GM13976 (cell line): ENCODE measurements around the gene DAB2.
"Not testable (repeated sequence)": the region's sequence is repeated elsewhere in the genome, so short reads cannot be mapped to it uniquely, and the experiment has no call there.

ENCODE experiments used
- DNase-seq: peaks from one replicate; pipeline ENCODE4 v3.0.0; 2012; ENCODE audit warnings: low spot score
- CTCF ChIP-seq: IDR thresholded peaks from 2 replicates; pipeline ENCODE4 v1.5.1; 2012; ENCODE audit warnings: borderline replicate concordance, mild to moderate bottlenecking; ENCODE audit not compliant: insufficient read depth; ENCODE audit errors: extremely low read depth, missing control alignments, control extremely low read depth
- in situ Hi-C: fragments of 300-500 bp; cut with MboI; formaldehyde crosslinking; loops from one replicate; pipeline ENCODE4 v1.12.0; 2022; ENCODE audit warnings: low sequenced_read_pairs, mixed read lengths, inconsistent platforms; ENCODE audit not compliant: unreplicated experiment

Gene DAB2

GRCh38 chr5:39412721-39413394 is 11.9 kb downstream of the DAB2 start:
- in situ Hi-C loops: no loop called here
- no peak for TF ChIP-seq CTCF
- no peak for DNase-seq

- TF ChIP-seq CTCF: no peak
- DNase-seq: no peak
- in situ Hi-C loops: no loop called here
These were observed 12.8 kb downstream of the DAB2 start for GRCh38 chr5:39411985-39412384.

- no peak for TF ChIP-seq CTCF
- in situ Hi-C loops: no loop called here
- DNase-seq: no peak
These were observed 13.7 kb downstream of the DAB2 start for GRCh38 chr5:39411061-39411460.

- TF ChIP-seq CTCF: no peak
- in situ Hi-C loops: no loop called here
- DNase-seq: no peak
These were observed 15.7 kb downstream of the DAB2 start for GRCh38 chr5:39409033-39409432.

GRCh38 chr5:39405083-39405843 is 19.5 kb downstream of the DAB2 start:
- in situ Hi-C loops: no loop called here
- no peak for DNase-seq
- no peak for TF ChIP-seq CTCF

- not testable (repeated sequence) for DNase-seq
These were observed 21.0 kb downstream of the DAB2 start for GRCh38 chr5:39403761-39404160.

GRCh38 chr5:39402140-39402539 is 22.6 kb downstream of the DAB2 start:
- DNase-seq, in situ Hi-C loops: not testable (repeated sequence)

More at GRCh38 chr5:39403761-39404160, 21.0 kb downstream of the DAB2 start:
- in situ Hi-C loops: not testable (repeated sequence)
